Mucosa of gallbladder (tissue), 1 donor: ENCODE measurements around the gene NOTUM. TPM values are rescaled to one million over a fixed set of nuclear protein-coding genes. Genes with fewer than 3 reads are reported as not detected.
"Not testable (repeated sequence)": the region's sequence is repeated elsewhere in the genome, so short reads cannot be mapped to it uniquely, and the experiment has no call there.

Experiments used
- DNase-seq: peaks from one replicate; pipeline ENCODE4 v3.0.0-alpha.2; 2020; ENCODE audit warnings: low spot score
- total RNA-seq: library from RNA; stranded (reverse); gene quantifications from one replicate; pipeline ENCODE4 v1.2.1, GENCODE V29; 2021
- donor health status: DM: no; HTN: no; CAD: no.

The NOTUM gene
- total RNA-seq, 1 donor from 2014 or later: 1.3 TPM

GRCh38 chr17:81996232-81996756 is 35.3 kb upstream of the NOTUM start:
- no peak for DNase-seq

GRCh38 chr17:81995463-81996231 is 34.7 kb upstream of the NOTUM start:
- no peak for DNase-seq

- DNase-seq: no peak
Observed at GRCh38 chr17:81994593-81995462, 33.8 kb upstream of the NOTUM start.

- DNase-seq: no peak
Observed at GRCh38 chr17:81993729-81994592, 33.0 kb upstream of the NOTUM start.

GRCh38 chr17:81992306-81993102 is 31.5 kb upstream of the NOTUM start:
- no peak for DNase-seq

- peak; percentile 79 for DNase-seq
Observed at GRCh38 chr17:81991684-81992305, 30.8 kb upstream of the NOTUM start.

GRCh38 chr17:81990836-81991683 is 30.1 kb upstream of the NOTUM start:
- no peak for DNase-seq

GRCh38 chr17:81987161-81987770 is 26.3 kb upstream of the NOTUM start:
- DNase-seq: no peak

- DNase-seq: no peak
Observed at GRCh38 chr17:81986606-81987005, 25.6 kb upstream of the NOTUM start.

- DNase-seq: no peak
Observed at GRCh38 chr17:81984773-81985410, 23.9 kb upstream of the NOTUM start.

- DNase-seq: no peak
Observed at GRCh38 chr17:81983639-81984373, 22.8 kb upstream of the NOTUM start.

GRCh38 chr17:81983011-81983638 is 22.1 kb upstream of the NOTUM start:
- DNase-seq: no peak

- not testable (repeated sequence) for DNase-seq
Observed at GRCh38 chr17:81981511-81981910, 20.5 kb upstream of the NOTUM start.

- DNase-seq: no peak
Observed at GRCh38 chr17:81980707-81981343, 19.8 kb upstream of the NOTUM start.

- DNase-seq: no peak
Observed at GRCh38 chr17:81980122-81980521, 19.1 kb upstream of the NOTUM start.

- no peak for DNase-seq
Observed at GRCh38 chr17:81978524-81979298, 17.7 kb upstream of the NOTUM start.
